Stimulated activated naive CD4-positive, alpha-beta T cell (primary cell): Measurements from ENCODE around the gene RAB40B.
A peak's percentile ranks its signal among the peaks of the same experiment; 100 is the strongest.

Experiments
- DNase-seq, 6 experiments: peaks; one replicate each; lab custom pipeline; 2025; lab: John Stamatoyannopoulos, UW

Gene RAB40B

GRCh38 chr17:82716203-82717010, 17.9 kb upstream of the RAB40B start, which contains the start of gene FN3KRP:
Gene FN3KRP, plus strand, starts transcription at chr17:82716706. Its CDS starts 50 bp downstream, at chr17:82716756.
- DNase-seq = peak; percentile 88 to 95 (median 93)

GRCh38 chr17:82713071-82713723, 14.7 kb upstream of the RAB40B start:
- no peak for DNase-seq

GRCh38 chr17:82710499-82711232, 12.2 kb upstream of the RAB40B start:
- no peak for DNase-seq

GRCh38 chr17:82709676-82710498, 11.4 kb upstream of the RAB40B start:
- DNase-seq = no peak

GRCh38 chr17:82709024-82709675, 10.7 kb upstream of the RAB40B start:
- no peak for DNase-seq

GRCh38 chr17:82705756-82706155, 7.3 kb upstream of the RAB40B start:
- no peak for DNase-seq

GRCh38 chr17:82704886-82705285, 6.4 kb upstream of the RAB40B start:
- no peak for DNase-seq

GRCh38 chr17:82703935-82704865, 5.7 kb upstream of the RAB40B start:
- DNase-seq = no peak

- DNase-seq = no peak
These were observed 4.7 kb upstream of the RAB40B start for GRCh38 chr17:82703036-82703745.

- no peak for DNase-seq
These were observed 3.9 kb upstream of the RAB40B start for GRCh38 chr17:82702231-82702927.

- no peak for DNase-seq
These were observed 1.1 kb upstream of the RAB40B start for GRCh38 chr17:82699551-82699950.

GRCh38 chr17:82698974-82699442, 510 bp upstream of the RAB40B start:
- DNase-seq = no peak

- no peak for DNase-seq
These were observed 762 bp downstream of the RAB40B start for GRCh38 chr17:82697808-82698064.

- peak in 2 of 6 experiments; percentile 15 to 18 for DNase-seq
These were observed 1.3 kb downstream of the RAB40B start for GRCh38 chr17:82696916-82697807.

GRCh38 chr17:82696259-82696658, 2.2 kb downstream of the RAB40B start:
- no peak for DNase-seq

GRCh38 chr17:82694647-82695046, 3.9 kb downstream of the RAB40B start:
- DNase-seq = no peak

- DNase-seq = no peak
These were observed 5.2 kb downstream of the RAB40B start for GRCh38 chr17:82693168-82693867.
